22Rv1 (cell line): ENCODE data around the gene PEAR1.

ENCODE experiments used
- H3K27ac ChIP-seq: fragments of 450-650 bp; 2 replicates; pipeline ENCODE4 v1.5.1; 2017
- ZFX ChIP-seq: fragments of 450-650 bp; IDR thresholded peaks from 2 replicates; pipeline ENCODE4 v1.6.1; 2017; ENCODE audit warnings: antibody characterized with exemption, borderline replicate concordance
- TF ChIP-seq, protein P1 (sequence below): fragments of 450-650 bp; IDR thresholded peaks from 2 replicates; pipeline ENCODE4 v1.5.1; 2017; ENCODE audit warnings: mild to moderate bottlenecking

Gene PEAR1

GRCh38 chr1:156847591-156848460 lies 45.7 kb upstream of the PEAR1 start:
- no peak for TF ChIP-seq ZFX
- TF ChIP-seq, protein P1, sequence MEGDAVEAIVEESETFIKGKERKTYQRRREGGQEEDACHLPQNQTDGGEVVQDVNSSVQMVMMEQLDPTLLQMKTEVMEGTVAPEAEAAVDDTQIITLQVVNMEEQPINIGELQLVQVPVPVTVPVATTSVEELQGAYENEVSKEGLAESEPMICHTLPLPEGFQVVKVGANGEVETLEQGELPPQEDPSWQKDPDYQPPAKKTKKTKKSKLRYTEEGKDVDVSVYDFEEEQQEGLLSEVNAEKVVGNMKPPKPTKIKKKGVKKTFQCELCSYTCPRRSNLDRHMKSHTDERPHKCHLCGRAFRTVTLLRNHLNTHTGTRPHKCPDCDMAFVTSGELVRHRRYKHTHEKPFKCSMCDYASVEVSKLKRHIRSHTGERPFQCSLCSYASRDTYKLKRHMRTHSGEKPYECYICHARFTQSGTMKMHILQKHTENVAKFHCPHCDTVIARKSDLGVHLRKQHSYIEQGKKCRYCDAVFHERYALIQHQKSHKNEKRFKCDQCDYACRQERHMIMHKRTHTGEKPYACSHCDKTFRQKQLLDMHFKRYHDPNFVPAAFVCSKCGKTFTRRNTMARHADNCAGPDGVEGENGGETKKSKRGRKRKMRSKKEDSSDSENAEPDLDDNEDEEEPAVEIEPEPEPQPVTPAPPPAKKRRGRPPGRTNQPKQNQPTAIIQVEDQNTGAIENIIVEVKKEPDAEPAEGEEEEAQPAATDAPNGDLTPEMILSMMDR: no peak
- H3K27ac ChIP-seq: no peak overlapping the region

- TF ChIP-seq, protein P1: peak; percentile 16; the same call in 1 of the 2 replicates
- TF ChIP-seq ZFX: no peak
Measured at GRCh38 chr1:156848461-156849150, 44.9 kb upstream of the PEAR1 start.

GRCh38 chr1:156849151-156849496 lies 44.4 kb upstream of the PEAR1 start:
- no peak for TF ChIP-seq ZFX
- TF ChIP-seq, protein P1: no peak; the same call in 1 of the 2 replicates
- H3K27ac ChIP-seq: no peak overlapping the region

More at GRCh38 chr1:156848461-156849150, 44.9 kb upstream of the PEAR1 start:
- H3K27ac ChIP-seq: no peak overlapping the region

GRCh38 chr1:156851779-156852417 lies 41.6 kb upstream of the PEAR1 start:
- TF ChIP-seq ZFX: no peak
- TF ChIP-seq, protein P1: no peak
- H3K27ac ChIP-seq: no peak overlapping the region

DNA sequence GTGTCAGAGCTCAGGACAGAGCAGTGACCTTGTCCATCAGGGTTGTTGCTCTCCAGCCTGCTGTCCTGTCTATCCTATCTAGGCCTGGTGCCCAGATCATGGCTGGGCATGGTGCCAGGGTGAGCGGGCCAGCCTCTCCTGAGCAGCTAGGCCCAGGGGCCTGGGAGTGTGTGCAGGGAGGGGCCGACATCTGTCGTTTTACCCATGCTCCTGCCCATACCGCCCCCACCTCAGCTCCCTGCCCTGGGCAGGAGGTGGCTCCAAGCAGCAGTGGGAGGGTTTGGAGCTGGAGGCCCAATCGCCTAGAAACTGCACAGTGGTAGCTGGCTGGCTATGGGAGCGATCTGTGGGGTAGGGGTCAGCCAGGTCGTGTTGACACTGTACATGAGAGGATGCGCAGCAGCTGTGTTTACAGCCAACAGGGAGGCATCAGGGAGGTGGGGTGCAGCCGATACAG lies 41.1 kb upstream of the PEAR1 start:
- no peak overlapping the region for H3K27ac ChIP-seq
- TF ChIP-seq ZFX: no peak
- TF ChIP-seq, protein P1: no peak

GRCh38 chr1:156853761-156854160 lies 39.8 kb upstream of the PEAR1 start:
- H3K27ac ChIP-seq: no peak overlapping the region
- TF ChIP-seq, protein P1: no peak
- TF ChIP-seq ZFX: no peak

DNA sequence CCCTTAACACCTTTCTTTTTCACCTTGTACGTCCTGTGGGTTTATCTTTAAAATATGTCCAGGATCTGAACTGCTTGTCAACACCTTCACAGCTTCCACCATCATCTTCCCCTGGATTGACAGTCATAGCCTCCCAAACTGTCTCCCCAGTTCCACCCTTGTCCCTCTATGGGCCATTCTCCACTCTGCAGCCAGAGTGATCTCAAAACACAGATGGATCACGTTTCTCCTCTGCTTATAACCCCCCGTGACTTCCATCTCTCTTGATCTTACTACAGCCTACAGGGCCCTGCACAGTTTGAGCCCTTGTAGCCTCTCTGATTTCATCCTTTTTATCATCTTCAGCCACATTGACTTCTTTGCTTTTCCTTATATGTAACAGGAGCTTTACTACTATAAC lies 38.9 kb upstream of the PEAR1 start:
- no peak for TF ChIP-seq ZFX
- TF ChIP-seq, protein P1: no peak
- H3K27ac ChIP-seq: no peak overlapping the region
